Kidney (tissue), 14 donors: Measurements from ENCODE around the gene SMKR1. TPM values are rescaled to one million over a fixed set of nuclear protein-coding genes. Genes with fewer than 3 reads are reported as not detected.
A peak's percentile ranks its signal among the peaks of the same experiment; 100 is the strongest.

ENCODE experiments used
- DNase-seq, 5 donors: peaks; one replicate each; pipeline ENCODE4 v3.0.0-alpha.2; 2013 to 2020
- FAIRE-seq: peaks from 2 replicates; lab custom pipeline; 2012; peaks lifted over from hg19 to GRCh38; lab: Jason Lieb, UNC
- H3K27ac ChIP-seq, 2 donors: one replicate each; pipeline ENCODE4 v1.7.0; 2013; ENCODE audit warnings: low read depth in 2 of 2, low read length in 2 of 2, inconsistent platforms in 1 of 2
- H3K27me3 ChIP-seq: one replicate; pipeline ENCODE4 v1.7.1; 2013; ENCODE audit warnings: low read length, inconsistent platforms; ENCODE audit not compliant: control insufficient read depth, insufficient read depth
- H3K36me3 ChIP-seq, 3 donors: one replicate each; pipeline versions ENCODE4 v1.7.0 to v1.7.1; 2013; ENCODE audit warnings: low read length in 3 of 3, control low read depth in 1 of 3, inconsistent platforms in 1 of 3; ENCODE audit not compliant: insufficient read depth in 3 of 3, control insufficient read depth in 2 of 3
- H3K4me1 ChIP-seq, 3 donors: one replicate each; pipeline versions ENCODE4 v1.7.0 to v1.7.1; 2013; ENCODE audit warnings: low read length in 3 of 3, inconsistent platforms in 1 of 3, low read depth in 1 of 3; ENCODE audit not compliant: control insufficient read depth in 2 of 3, insufficient read depth in 2 of 3
- H3K4me3 ChIP-seq, 3 donors: one replicate each; pipeline versions ENCODE4 v1.7.0 to v1.8.1; 2013; ENCODE audit warnings: low read length in 3 of 3, control low read depth in 1 of 3, inconsistent platforms in 1 of 3
- H3K9ac ChIP-seq, 3 donors: one replicate each; pipeline versions ENCODE4 v1.7.0 to v1.7.1; 2013; ENCODE audit warnings: low read length in 3 of 3, control low read depth in 1 of 3, inconsistent platforms in 1 of 3
- H3K9me3 ChIP-seq, 3 donors: one replicate each; pipeline versions ENCODE4 v1.7.0 to v1.7.1; 2013; ENCODE audit warnings: low read length in 3 of 3, control low read depth in 1 of 3, inconsistent platforms in 1 of 3; ENCODE audit not compliant: control insufficient read depth in 2 of 3, insufficient read depth in 1 of 3
- CTCF ChIP-seq: IDR thresholded peaks from 3 replicates; pipeline ENCODE4 v1.5.1; 2012; ENCODE audit warnings: mild to moderate bottlenecking, moderate library complexity, borderline replicate concordance; ENCODE audit not compliant: insufficient read depth; ENCODE audit errors: extremely low read depth
- intact Hi-C: fragments of 100-400 bp; cut with DNase I; formaldehyde crosslinking; loops from one replicate; pipeline ENCODE4 v1.11.1; 2022
- polyA plus RNA-seq: library from polyadenylated mRNA; stranded (reverse); fragments of 350-450 nt; fragmentation: Illumina TruSeq; extraction: RNeasy Lipid Tissue Mini Kit (QIAGEN cat#74804); gene quantifications from one replicate; pipeline ENCODE4 v1.2.3, GENCODE V29; 2014; ENCODE audit warnings: low read depth, low replicate concordance; ENCODE audit not compliant: insufficient read depth
- total RNA-seq: library from RNA; stranded (reverse); fragmentation: NEBNext Ultra II Directional; extraction: Animal tissue kit (Norgen Biotek cat#: 25700); gene quantifications from one replicate; pipeline ENCODE4 v1.2.1, GENCODE V29; 2021
- donor health status: control.
- donor health status: control.
- donor health status: control.
- donor health status: control.
- donor health status: control.
- donor health status: DM: yes; HTN: yes; CAD: no.
- donor health status: Normal renal cell carcinoma (clear cell type).

Gene SMKR1
- total and polyA plus RNA-seq, 2 donors from 2014 or later: 0.63 to 3.9 TPM

- no peaks in the 10 kb centered on the region for H3K4me1 ChIP-seq
- intact Hi-C loops: no loop called here
- FAIRE-seq (no peak), DNase-seq (no peak)
- H3K27ac ChIP-seq: no peak overlapping the region
- H3K9ac ChIP-seq: no peak overlapping the region
- TF ChIP-seq CTCF: no peak
- H3K4me3 ChIP-seq: no peak overlapping the region
- no peaks in the 10 kb centered on the region for H3K27me3 ChIP-seq
- no peaks in the 10 kb centered on the region for H3K9me3 ChIP-seq
- no peaks in the 10 kb centered on the region for H3K36me3 ChIP-seq
Observed at GRCh38 chr7:129515381-129515780, 13.1 kb downstream of the SMKR1 start.

GRCh38 chr7:129517931-129518330 is 15.6 kb downstream of the SMKR1 start:
- TF ChIP-seq CTCF: no peak
- intact Hi-C loops: no loop called here
- no peaks in the 10 kb centered on the region for H3K9me3 ChIP-seq
- no peak for FAIRE-seq
- no peak for DNase-seq
- H3K4me3 ChIP-seq: no peak overlapping the region
- no peak overlapping the region for H3K9ac ChIP-seq
- H3K27me3 ChIP-seq: no peaks in the 10 kb centered on the region
- no peaks in the 10 kb centered on the region for H3K36me3 ChIP-seq
- no peak overlapping the region for H3K27ac ChIP-seq
- no peaks in the 10 kb centered on the region for H3K4me1 ChIP-seq

GRCh38 chr7:129519464-129519863 is 17.1 kb downstream of the SMKR1 start:
- Histone ChIP-seq H3K27ac (no peak overlapping the region), H3K9ac (no peak overlapping the region), H3K36me3 (no peaks in the 10 kb centered on the region), H3K27me3 (no peaks in the 10 kb centered on the region), H3K4me1 (no peaks in the 10 kb centered on the region), H3K4me3 (no peak overlapping the region), H3K9me3 (no peaks in the 10 kb centered on the region)
- TF ChIP-seq CTCF: no peak
- intact Hi-C loops: no loop called here
- DNase-seq (peak in 1 of 5 donors; percentile 6), FAIRE-seq (no peak)
